Vagina (tissue), 2 donors: ENCODE measurements around the gene CISTR. TPM values are rescaled to one million over a fixed set of nuclear protein-coding genes. Genes with fewer than 3 reads are reported as not detected.

Experiments used
- DNase-seq, 2 donors: peaks; one replicate each; pipeline ENCODE4 v3.0.0-alpha.2; 2017; ENCODE audit errors: extremely low spot score in 2 of 2
- H3K27ac ChIP-seq: fragments of 200-600 bp; sonication (generic); one replicate; pipeline ENCODE4 v1.5.1; 2019
- H3K27me3 ChIP-seq: fragments of 200-600 bp; sonication (generic); one replicate; pipeline ENCODE4 v1.5.1; 2019
- H3K36me3 ChIP-seq, 2 donors: fragments of 200-600 bp; sonication (generic); one replicate each; pipeline ENCODE4 v1.5.1; 2017 to 2019
- H3K4me1 ChIP-seq: fragments of 200-600 bp; sonication (generic); one replicate; pipeline ENCODE4 v1.5.1; 2019
- H3K4me3 ChIP-seq, 2 donors: fragments of 200-600 bp; sonication (generic); 1 replicate in 1 of 2; 2 replicates in 1 of 2; pipeline ENCODE4 v1.5.1; 2016 to 2019
- H3K9me3 ChIP-seq: fragments of 200-600 bp; sonication (generic); one replicate; pipeline ENCODE4 v1.5.1; 2019
- POLR2A ChIP-seq, 2 donors: fragments of 450-650 bp; IDR thresholded peaks; one replicate each; pipeline ENCODE4 v1.6.1; 2017; ENCODE audit warnings: antibody characterized with exemption in 2 of 2, mild to moderate bottlenecking in 2 of 2, moderate library complexity in 2 of 2
- POLR2AphosphoS5 ChIP-seq, 2 donors: sonication (generic); formaldehyde crosslinking; IDR thresholded peaks; one replicate each; pipeline ENCODE4 v1.9.0; 2017; ENCODE audit warnings: antibody characterized with exemption in 2 of 2, mild to moderate bottlenecking in 2 of 2, low read depth in 1 of 2; ENCODE audit not compliant: insufficient read depth in 1 of 2
- intact Hi-C: fragments of 100-400 bp; cut with DNase I; formaldehyde crosslinking; loops from one replicate; pipeline ENCODE4 v1.15.1; 2023
- total RNA-seq: library from RNA; depleted of rRNA; stranded (reverse); fragments of >200 nt; gene quantifications from one replicate; pipeline ENCODE4 v1.2.3, GENCODE V29; 2016
- TF ChIP-seq, protein P1 (sequence below), 3 experiments: fragments of 450-650 bp in 2 of 3; fragments of 200-600 bp in 1 of 3; sonication (generic) in 1 of 3; IDR thresholded peaks; one replicate each; pipeline ENCODE4 v1.5.1; 2017 to 2019; ENCODE audit warnings: antibody characterized with exemption in 3 of 3, mild to moderate bottlenecking in 2 of 3, moderate library complexity in 2 of 3

The CISTR gene
- total RNA-seq, 1 donor from 2014 or later: not detected

DNA sequence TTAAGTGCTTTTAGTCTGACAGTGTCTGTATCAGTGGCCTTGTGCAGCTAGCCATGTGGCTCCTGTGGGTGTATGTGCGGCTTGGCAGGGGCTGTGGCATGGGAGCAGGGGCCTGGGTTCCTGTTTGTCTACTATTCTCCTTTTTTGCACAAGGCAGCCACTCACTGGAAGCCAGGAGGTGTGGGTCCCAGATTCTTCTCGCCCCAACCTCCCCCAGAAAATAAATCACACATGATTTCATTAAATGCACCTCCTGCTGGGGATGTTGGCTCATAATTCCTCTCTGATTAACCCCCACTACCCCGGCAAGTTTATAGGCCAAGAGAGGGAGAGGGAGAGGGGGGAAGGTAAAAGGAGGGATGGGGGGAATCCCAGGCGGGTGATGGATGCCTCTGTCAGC lies 42.1 kb downstream of the CISTR start:
- Histone ChIP-seq H3K4me1 (no peaks in the 10 kb centered on the region), H3K27me3 (no peaks in the 10 kb centered on the region), H3K27ac (no peak overlapping the region), H3K9me3 (no peaks in the 10 kb centered on the region), H3K4me3 (no peak overlapping the region), H3K36me3 (peaks cover 0 to 26% of the 10 kb centered on the region in 2 donors)
- intact Hi-C loops: no loop called here
- TF ChIP-seq, protein P1, sequence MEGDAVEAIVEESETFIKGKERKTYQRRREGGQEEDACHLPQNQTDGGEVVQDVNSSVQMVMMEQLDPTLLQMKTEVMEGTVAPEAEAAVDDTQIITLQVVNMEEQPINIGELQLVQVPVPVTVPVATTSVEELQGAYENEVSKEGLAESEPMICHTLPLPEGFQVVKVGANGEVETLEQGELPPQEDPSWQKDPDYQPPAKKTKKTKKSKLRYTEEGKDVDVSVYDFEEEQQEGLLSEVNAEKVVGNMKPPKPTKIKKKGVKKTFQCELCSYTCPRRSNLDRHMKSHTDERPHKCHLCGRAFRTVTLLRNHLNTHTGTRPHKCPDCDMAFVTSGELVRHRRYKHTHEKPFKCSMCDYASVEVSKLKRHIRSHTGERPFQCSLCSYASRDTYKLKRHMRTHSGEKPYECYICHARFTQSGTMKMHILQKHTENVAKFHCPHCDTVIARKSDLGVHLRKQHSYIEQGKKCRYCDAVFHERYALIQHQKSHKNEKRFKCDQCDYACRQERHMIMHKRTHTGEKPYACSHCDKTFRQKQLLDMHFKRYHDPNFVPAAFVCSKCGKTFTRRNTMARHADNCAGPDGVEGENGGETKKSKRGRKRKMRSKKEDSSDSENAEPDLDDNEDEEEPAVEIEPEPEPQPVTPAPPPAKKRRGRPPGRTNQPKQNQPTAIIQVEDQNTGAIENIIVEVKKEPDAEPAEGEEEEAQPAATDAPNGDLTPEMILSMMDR (IDR thresholded peaks at IDR 0.05): no peak
- TF ChIP-seq POLR2A (IDR thresholded peaks at IDR 0.05) (no peak), POLR2AphosphoS5 (IDR thresholded peaks at IDR 0.05; ENCODE audit: insufficient read depth in 1 of 2, low read depth in 1 of 2) (no peak)
- DNase-seq: no peak

DNA sequence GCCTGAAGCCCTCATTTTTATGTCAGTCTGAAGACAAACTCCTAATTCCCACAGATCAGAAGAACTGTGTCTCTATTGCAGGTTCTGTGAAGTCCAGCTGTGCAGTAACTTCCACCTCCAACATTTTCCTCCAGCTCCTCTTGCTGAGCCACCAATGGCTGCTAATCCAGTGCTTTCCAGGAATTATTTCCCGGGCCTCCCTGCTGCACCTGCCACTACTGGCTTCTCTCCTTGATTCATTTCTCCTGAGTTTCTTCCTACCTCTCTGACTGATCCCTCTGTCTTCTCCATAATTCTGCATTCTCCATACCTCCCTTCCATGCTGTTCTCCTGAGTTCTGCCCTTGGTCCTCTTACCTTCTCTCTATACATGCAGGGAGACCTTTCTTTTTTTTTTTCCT lies 45.7 kb downstream of the CISTR start:
- TF ChIP-seq POLR2AphosphoS5 (IDR thresholded peaks at IDR 0.05; ENCODE audit: insufficient read depth in 1 of 2, low read depth in 1 of 2) (no peak), POLR2A (IDR thresholded peaks at IDR 0.05) (no peak)
- TF ChIP-seq, protein P1 (IDR thresholded peaks at IDR 0.05): no peak
- Histone ChIP-seq H3K4me3 (no peak overlapping the region), H3K4me1 (no peaks in the 10 kb centered on the region), H3K27ac (no peak overlapping the region), H3K36me3 (no peaks in the 10 kb centered on the region), H3K9me3 (no peaks in the 10 kb centered on the region), H3K27me3 (no peaks in the 10 kb centered on the region)
- DNase-seq: no peak
- intact Hi-C loops: no loop called here

DNA sequence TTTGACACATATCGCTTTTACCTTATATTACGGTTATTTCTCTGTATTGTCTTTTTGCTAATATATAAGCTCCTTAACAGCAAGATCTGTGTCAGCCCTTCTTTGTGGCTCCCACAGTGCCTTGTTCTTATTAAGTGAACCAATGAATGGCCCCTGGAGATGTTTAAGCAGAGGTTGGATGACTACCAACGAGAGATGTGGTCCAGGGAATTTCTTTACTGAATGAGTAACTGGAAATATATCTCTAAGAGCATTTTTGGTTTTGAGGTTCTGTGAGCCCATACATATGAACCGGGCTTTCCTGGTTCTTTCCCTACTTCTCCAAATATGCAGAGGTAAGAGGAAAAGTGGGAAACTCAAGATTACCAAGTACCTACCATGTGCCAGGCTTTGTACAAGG lies 48.0 kb downstream of the CISTR start:
- H3K4me3 ChIP-seq: no peak overlapping the region
- TF ChIP-seq, protein P1 (IDR thresholded peaks at IDR 0.05): no peak
- H3K36me3 ChIP-seq: no peaks in the 10 kb centered on the region
- no peak for DNase-seq
- no peaks in the 10 kb centered on the region for H3K27me3 ChIP-seq
- H3K9me3 ChIP-seq: no peaks in the 10 kb centered on the region
- H3K4me1 ChIP-seq: no peaks in the 10 kb centered on the region
- intact Hi-C loops: loop anchor here (2.0 kb wide), 1 partner anchor 43 kb away; no protein-coding TSS in a partner anchor
- H3K27ac ChIP-seq: no peak overlapping the region

DNA sequence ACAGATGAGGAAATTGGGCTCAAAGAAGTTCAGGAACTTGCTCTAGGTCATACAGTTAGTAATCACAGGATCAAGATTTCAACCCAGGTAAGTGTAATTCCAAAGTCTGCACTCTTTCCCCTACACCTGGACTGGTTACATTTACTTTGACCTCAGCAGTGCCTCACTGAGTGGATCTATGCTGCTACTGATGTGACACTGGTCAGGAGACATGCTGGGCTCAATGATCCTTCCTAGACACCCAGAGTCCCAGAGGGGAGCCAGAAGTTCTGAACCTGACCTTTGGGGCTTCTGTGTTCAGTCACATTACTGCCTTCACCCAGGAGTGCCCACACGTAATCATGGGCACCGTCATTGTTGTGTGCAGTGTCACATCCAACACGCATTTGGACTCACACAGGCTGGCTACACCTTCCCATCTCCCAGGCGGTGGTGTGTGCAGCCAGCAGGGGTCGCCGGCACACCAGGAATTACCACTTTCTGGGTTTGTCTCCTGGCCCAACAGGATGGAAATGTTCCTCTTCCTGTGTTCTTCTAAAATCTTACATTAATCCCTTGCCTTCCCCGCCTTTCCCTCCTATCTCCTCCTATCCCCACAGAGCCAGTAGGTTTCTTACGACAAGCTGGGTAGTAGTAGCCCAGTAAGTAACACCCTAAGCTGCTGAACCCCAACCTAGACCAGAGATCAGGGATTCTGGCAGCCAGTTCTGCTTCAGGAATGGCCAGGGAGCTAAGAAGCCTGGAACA lies 50.1 kb downstream of the CISTR start:
- no peak for DNase-seq
- H3K4me3 ChIP-seq: no peak overlapping the region
- H3K4me1 ChIP-seq: peaks cover 9% of the 10 kb centered on the region
- intact Hi-C loops: loop anchor here (2.0 kb wide), 1 partner anchor 45 kb away; no protein-coding TSS in a partner anchor
- H3K36me3 ChIP-seq: no peaks in the 10 kb centered on the region
- no peaks in the 10 kb centered on the region for H3K27me3 ChIP-seq
- H3K27ac ChIP-seq: no peak overlapping the region
- H3K9me3 ChIP-seq: no peaks in the 10 kb centered on the region
- TF ChIP-seq POLR2AphosphoS5 (IDR thresholded peaks at IDR 0.05; ENCODE audit: insufficient read depth in 1 of 2, low read depth in 1 of 2) (peak in 1 of 2 donors; percentile 26), POLR2A (IDR thresholded peaks at IDR 0.05) (no peak)
- TF ChIP-seq, protein P1 (IDR thresholded peaks at IDR 0.05): peak; percentile 66 to 86 (median 84)

DNA sequence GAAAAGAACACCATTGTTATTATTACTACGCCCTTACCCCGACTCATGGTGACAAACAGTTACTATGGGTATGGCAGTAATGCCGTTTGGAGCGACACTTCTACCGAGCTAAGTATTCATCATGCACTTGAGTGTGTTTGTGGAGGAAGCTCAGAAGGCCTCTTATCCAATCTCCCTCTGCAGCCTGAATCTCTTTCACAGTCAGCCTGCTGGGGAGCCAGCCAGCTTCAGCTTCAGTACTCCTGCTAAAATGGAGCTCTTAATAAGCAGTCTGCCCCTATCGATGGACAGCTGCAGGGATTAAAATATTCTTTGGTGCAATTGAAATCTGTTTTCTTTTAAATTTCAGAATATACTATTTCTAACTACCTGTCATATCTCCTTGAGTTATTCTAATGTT lies 51.2 kb downstream of the CISTR start:
- H3K9me3 ChIP-seq: no peaks in the 10 kb centered on the region
- intact Hi-C loops: no loop called here
- H3K27me3 ChIP-seq: peaks cover 3% of the 10 kb centered on the region

More for the DNA sequence above, 51.2 kb downstream of the CISTR start:
- no peak overlapping the region for H3K27ac ChIP-seq
- H3K4me1 ChIP-seq: peaks cover 20% of the 10 kb centered on the region
- no peak for DNase-seq
- no peaks in the 10 kb centered on the region for H3K36me3 ChIP-seq
- TF ChIP-seq, protein P1 (IDR thresholded peaks at IDR 0.05): no peak
- TF ChIP-seq POLR2A (IDR thresholded peaks at IDR 0.05): no peak
- TF ChIP-seq POLR2AphosphoS5 (IDR thresholded peaks at IDR 0.05; ENCODE audit: insufficient read depth in 1 of 2, low read depth in 1 of 2): no peak
- no peak overlapping the region for H3K4me3 ChIP-seq
